Neuronal stem cell (in vitro differentiated cells): ENCODE measurements around the gene GNAT1.
A peak's percentile ranks its signal among the peaks of the same experiment; 100 is the strongest.

ENCODE experiments used
- DNase-seq: peaks from one replicate; pipeline ENCODE4 v3.0.0-alpha.2; 2013; ENCODE audit warnings: low spot score
- H2AFZ ChIP-seq: one replicate; pipeline ENCODE4 v1.6.1; 2013; ENCODE audit warnings: mild to moderate bottlenecking, low read length, inconsistent platforms
- H2AK5ac ChIP-seq: 2 replicates; pipeline ENCODE4 v1.6.1; 2013; ENCODE audit warnings: low read depth, mild to moderate bottlenecking, inconsistent platforms, low read length, moderate library complexity, mixed read lengths
- H2BK120ac ChIP-seq: 2 replicates; pipeline ENCODE4 v1.6.1; 2013; ENCODE audit warnings: low read depth, mild to moderate bottlenecking, inconsistent platforms, low read length, moderate library complexity, mixed read lengths
- H2BK12ac ChIP-seq: one replicate; pipeline ENCODE4 v1.6.1; 2013; ENCODE audit warnings: low read length, inconsistent platforms
- H2BK15ac ChIP-seq: 2 replicates; pipeline ENCODE4 v1.6.1; 2013; ENCODE audit warnings: mild to moderate bottlenecking, low read length, inconsistent platforms, mixed read lengths
- H2BK5ac ChIP-seq: one replicate; pipeline ENCODE4 v1.6.1; 2013; ENCODE audit warnings: inconsistent platforms, mild to moderate bottlenecking, low read length, moderate library complexity
- H3K14ac ChIP-seq: one replicate; pipeline ENCODE4 v1.6.1; 2013; ENCODE audit warnings: low read length, inconsistent platforms
- H3K18ac ChIP-seq: 2 replicates; pipeline ENCODE4 v1.6.1; 2013; ENCODE audit warnings: low read length, inconsistent platforms
- H3K23ac ChIP-seq: 2 replicates; pipeline ENCODE4 v1.6.1; 2013; ENCODE audit warnings: low read depth, mild to moderate bottlenecking, mixed read lengths, low read length, inconsistent platforms; ENCODE audit not compliant: poor library complexity
- H3K27ac ChIP-seq: replicated peaks from 3 replicates; pipeline ENCODE4 v1.5.1; 2013; ENCODE audit warnings: low read length, inconsistent platforms
- H3K27me3 ChIP-seq, 3 experiments: 2 replicates each; pipeline ENCODE4 v1.6.1; 2013; ENCODE audit warnings: low read length in 3 of 3, mild to moderate bottlenecking in 2 of 3, inconsistent platforms in 1 of 3, low read depth in 1 of 3, mixed read lengths in 1 of 3, moderate library complexity in 1 of 3; ENCODE audit not compliant: control insufficient read depth in 3 of 3, insufficient read depth in 3 of 3
- H3K36me3 ChIP-seq, 2 donors: replicated peaks in 1 of 2; 2 replicates each; pipeline ENCODE4 v1.6.1; 2013; ENCODE audit warnings: low read length in 2 of 2; ENCODE audit not compliant: control insufficient read depth in 2 of 2, insufficient read depth in 2 of 2
- H3K4ac ChIP-seq: 2 replicates; pipeline ENCODE4 v1.6.1; 2013; ENCODE audit warnings: inconsistent platforms, mild to moderate bottlenecking, low read length, moderate library complexity
- H3K4me1 ChIP-seq, 2 donors: 1 replicate in 1 of 2; 2 replicates in 1 of 2; pipeline ENCODE4 v1.6.1; 2013; ENCODE audit warnings: low read length in 2 of 2, low read depth in 1 of 2; ENCODE audit not compliant: control insufficient read depth in 2 of 2, insufficient read depth in 1 of 2
- H3K4me2 ChIP-seq: one replicate; pipeline ENCODE4 v1.6.1; 2013; ENCODE audit warnings: mild to moderate bottlenecking, low read length, inconsistent platforms; ENCODE audit not compliant: insufficient read depth, poor library complexity, severe bottlenecking
- H3K4me3 ChIP-seq, 2 donors: 2 replicates each; pipeline ENCODE4 v1.5.1; 2013; ENCODE audit warnings: low read length in 2 of 2, mild to moderate bottlenecking in 2 of 2, inconsistent platforms in 1 of 2, moderate library complexity in 1 of 2
- H3K79me1 ChIP-seq: one replicate; pipeline ENCODE4 v1.6.1; 2013; ENCODE audit warnings: low read depth, mild to moderate bottlenecking, inconsistent platforms, low read length, moderate library complexity
- H3K9ac ChIP-seq: one replicate; pipeline ENCODE4 v1.6.1; 2013; ENCODE audit warnings: mild to moderate bottlenecking, low read depth, low read length, inconsistent platforms; ENCODE audit not compliant: poor library complexity
- H3K9me3 ChIP-seq, 2 donors: replicated peaks in 1 of 2; 2 replicates each; pipeline versions ENCODE3 to v1.6.1; 2013; ENCODE audit warnings: low read length in 2 of 2, mild to moderate bottlenecking in 2 of 2, inconsistent platforms in 1 of 2, low read depth in 1 of 2, mixed read lengths in 1 of 2, moderate library complexity in 1 of 2; ENCODE audit not compliant: control insufficient read depth in 2 of 2, insufficient read depth in 1 of 2
- H4K8ac ChIP-seq: one replicate; pipeline ENCODE4 v1.6.1; 2013; ENCODE audit warnings: low read depth, mild to moderate bottlenecking, inconsistent platforms, low read length, moderate library complexity
- H4K91ac ChIP-seq: one replicate; pipeline ENCODE4 v1.6.1; 2013; ENCODE audit warnings: low read length, low read depth, mild to moderate bottlenecking, inconsistent platforms; ENCODE audit not compliant: poor library complexity
- WGBS, 2 donors: extraction: QIAGEN DNeasy Blood & Tissue Kit; methylation state at CpG; one replicate each; pipeline ENCODE4 v1.1.7; 2013; ENCODE audit warnings: missing lambda C conversion rate in 2 of 2, mixed read lengths in 1 of 2; ENCODE audit not compliant: insufficient read length in 2 of 2, insufficient replicate concordance in 1 of 2; ENCODE audit errors: extremely low coverage in 2 of 2; 5-methylcytosine and 5-hydroxymethylcytosine counted together

The GNAT1 gene

DNA sequence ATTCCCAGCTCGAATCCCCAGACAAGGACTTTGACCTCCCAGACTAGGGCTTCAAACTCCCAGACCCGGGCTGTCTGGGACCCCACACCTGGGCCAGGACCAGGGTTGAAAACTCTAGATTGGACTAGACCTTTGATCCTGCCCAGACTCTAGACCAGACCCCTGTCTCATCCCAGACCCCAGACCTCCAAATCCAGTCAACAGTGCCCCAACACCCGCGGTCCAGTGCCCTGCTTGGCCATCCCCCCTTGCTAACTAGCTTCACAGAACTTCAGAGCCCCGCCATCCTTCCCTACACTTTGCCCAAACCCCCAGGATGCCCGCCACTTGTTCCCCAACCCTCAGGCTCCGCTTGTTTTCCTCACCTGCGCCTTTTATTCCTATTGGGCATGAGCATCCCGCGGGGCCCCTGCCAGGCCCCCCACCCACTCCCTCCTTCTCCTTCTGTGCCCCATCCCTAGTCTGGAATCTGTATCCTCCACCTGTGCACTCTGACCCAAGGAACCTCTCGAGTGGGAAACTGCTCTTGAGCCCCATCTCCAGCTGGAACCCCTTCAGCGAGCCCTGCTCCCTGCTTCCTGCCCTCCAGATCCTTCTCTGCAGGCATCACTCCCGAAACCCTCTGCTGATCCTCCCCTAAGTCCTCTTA lies 45.2 kb downstream of the GNAT1 start:
- no peak for DNase-seq
- H3K36me3 ChIP-seq = peaks cover 3 to 23% of the 10 kb centered on the region in 2 donors
- WGBS, 2 donors = no CpG with 5 or more reads among the region's 13 CpGs

DNA sequence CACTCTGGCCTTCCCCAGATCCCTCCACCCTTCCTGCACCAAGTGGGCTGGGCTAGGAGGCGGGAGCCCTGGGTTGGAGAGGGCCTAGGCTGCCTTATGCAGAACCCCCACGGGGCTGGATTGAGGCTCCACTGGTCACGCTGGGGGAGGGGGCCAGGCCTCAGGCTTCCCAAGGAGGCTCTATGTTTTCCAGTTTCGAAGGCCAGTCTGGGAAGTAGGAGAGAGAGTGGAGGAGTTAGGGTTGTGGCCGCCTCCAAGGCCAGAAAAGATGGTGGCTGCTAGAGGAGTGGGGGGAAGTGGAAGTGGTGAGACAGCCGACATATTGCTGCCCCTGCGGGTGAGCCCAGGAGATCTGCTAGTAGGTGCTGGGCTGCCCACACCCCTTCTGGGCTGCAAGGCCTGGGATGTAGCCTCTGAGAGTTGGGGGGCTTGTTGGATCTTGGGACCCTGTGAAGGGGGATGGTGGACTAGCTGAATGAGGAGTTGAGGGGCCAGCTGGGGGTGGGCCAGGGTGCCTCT lies 45.8 kb downstream of the GNAT1 start:
- Histone ChIP-seq H2BK120ac (peak overlapping the region; percentile 2), H3K4me3 (peak overlapping the region; percentile 90 to 94), H3K27ac (peak overlapping the region; percentile 55), H2BK12ac (no peak overlapping the region), H2AFZ (no peak overlapping the region), H3K4me2 (peak overlapping the region; percentile 89), H3K9ac (peak overlapping the region; percentile 97), H3K4ac (no peak overlapping the region), H3K79me1 (peaks cover 5% of the 10 kb centered on the region), H3K18ac (peak overlapping the region; percentile 13), H3K14ac (peak overlapping the region; percentile 9), H3K9me3 (no peaks in the 10 kb centered on the region), H3K36me3 (peaks cover 3 to 25% of the 10 kb centered on the region in 2 donors), H3K4me1 (peaks cover 50 to 54% of the 10 kb centered on the region in 2 donors), H3K27me3 (no peaks in the 10 kb centered on the region), H4K91ac (peak overlapping the region; percentile 58), H3K23ac (no peak overlapping the region), H2BK15ac (no peak overlapping the region), H4K8ac (no peak overlapping the region), H2BK5ac (peak overlapping the region; percentile 62), H2AK5ac (peak overlapping the region; percentile 82)
- no peak for DNase-seq
- no CpG with 5 or more reads among the region's 7 CpGs for WGBS, 2 donors

More for the DNA sequence above, 45.2 kb downstream of the GNAT1 start:
- Histone ChIP-seq H2AFZ (peak overlapping the region; percentile 36), H2BK120ac (peak overlapping the region; percentile 2), H2AK5ac (peak overlapping the region; percentile 82), H3K9ac (peak overlapping the region; percentile 97), H3K27me3 (no peaks in the 10 kb centered on the region), H3K4me1 (peaks cover 44 to 51% of the 10 kb centered on the region in 2 donors), H3K27ac (peak overlapping the region; percentile 55), H3K79me1 (peaks cover 3% of the 10 kb centered on the region), H3K18ac (peak overlapping the region; percentile 96), H3K4me3 (peak overlapping the region; percentile 90 to 94), H3K4me2 (peak overlapping the region; percentile 89), H2BK15ac (peak overlapping the region; percentile 62), H2BK12ac (no peak overlapping the region), H2BK5ac (peak overlapping the region; percentile 62), H3K23ac (peak overlapping the region; percentile 94), H3K4ac (no peak overlapping the region), H4K91ac (no peak overlapping the region), H3K9me3 (no peaks in the 10 kb centered on the region), H3K14ac (no peak overlapping the region), H4K8ac (no peak overlapping the region)

DNA sequence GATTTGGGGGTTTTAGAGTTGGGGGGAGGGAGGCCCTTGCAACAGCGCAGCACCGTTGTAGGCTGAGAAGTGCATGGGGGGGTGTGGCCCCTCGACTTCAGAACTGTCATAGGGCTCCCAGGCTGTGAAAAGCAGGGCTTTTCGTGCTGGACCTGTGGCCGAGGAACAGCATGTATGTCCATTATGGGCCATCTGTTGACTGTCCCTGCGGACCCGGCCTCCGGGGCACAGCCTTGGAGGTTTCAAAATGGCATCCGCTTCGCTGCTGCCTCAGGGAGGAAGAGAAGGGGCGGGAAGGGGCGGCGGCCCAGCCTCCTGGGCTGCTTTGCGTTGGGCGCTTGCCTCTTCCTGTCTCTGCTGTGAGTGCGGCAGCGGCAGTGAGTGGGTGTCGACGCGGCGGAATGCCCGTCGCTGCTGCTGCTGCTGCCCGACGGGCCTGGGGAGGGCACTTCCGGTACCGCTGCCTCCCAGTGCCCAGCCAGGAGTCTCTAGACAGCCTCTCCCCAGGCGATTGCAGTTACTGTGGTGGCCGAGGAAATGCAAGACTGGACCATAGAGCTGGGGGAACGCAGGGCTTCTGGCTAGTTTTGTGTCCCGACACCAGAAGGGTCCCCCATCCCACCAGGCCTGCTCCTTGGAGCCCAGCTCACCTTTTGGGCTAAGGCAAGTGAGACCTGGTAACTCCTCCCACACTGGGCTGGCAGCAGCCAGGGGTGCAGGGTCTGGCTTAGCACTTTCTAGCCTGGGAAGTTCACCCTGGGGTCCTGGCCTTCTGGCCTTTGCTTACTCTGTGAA lies 46.5 kb downstream of the GNAT1 start:
- peak overlapping the region; percentile 89 for H3K4me2 ChIP-seq
- peak overlapping the region; percentile 2 for H2BK120ac ChIP-seq
- H4K91ac ChIP-seq = peak overlapping the region; percentile 58
- H4K8ac ChIP-seq = no peak overlapping the region
- peak overlapping the region; percentile 37 for H3K23ac ChIP-seq
- H2BK15ac ChIP-seq = peak overlapping the region; percentile 51
- no peak overlapping the region for H2BK12ac ChIP-seq
- peaks cover 3 to 33% of the 10 kb centered on the region in 2 donors for H3K36me3 ChIP-seq
- peaks cover 8% of the 10 kb centered on the region for H3K79me1 ChIP-seq
- H3K27ac ChIP-seq = peak overlapping the region; percentile 55
- H3K27me3 ChIP-seq = no peaks in the 10 kb centered on the region
- H3K18ac ChIP-seq = peak overlapping the region; percentile 13
- peak overlapping the region; percentile 88 for H3K9ac ChIP-seq
- peak overlapping the region; percentile 83 for H3K14ac ChIP-seq
- no peaks in the 10 kb centered on the region for H3K9me3 ChIP-seq
- no CpG with 5 or more reads among the region's 31 CpGs for WGBS, 2 donors
- peak overlapping the region; percentile 73 for H2AK5ac ChIP-seq
- no peak overlapping the region for H2AFZ ChIP-seq
- H2BK5ac ChIP-seq = peak overlapping the region; percentile 62
- DNase-seq = no peak
- peak overlapping the region; percentile 18 for H3K4ac ChIP-seq
- H3K4me3 ChIP-seq = peak overlapping the region; percentile 90 to 94
- peaks cover 53 to 57% of the 10 kb centered on the region in 2 donors for H3K4me1 ChIP-seq
